Stimulated activated CD4-positive, alpha-beta T cell treated with anti-CD3 and anti-CD28 coated beads, TNF-alpha, amount 100 ng/mL, for 4 hours (primary cell): ENCODE data around the gene AQR.

ENCODE experiments used
- DNase-seq, 3 experiments: peaks; one replicate each; pipeline ENCODE4 v3.0.0-alpha.2; 2020; ENCODE audit warnings: low read depth in 3 of 3

Gene AQR

GRCh38 chr15:34879107-34879506 is 90.4 kb downstream of the AQR start:
- no peak for DNase-seq

GRCh38 chr15:34876640-34877039 is 92.9 kb downstream of the AQR start:
- DNase-seq, result no peak

- DNase-seq, result no peak
These were observed 100.4 kb downstream of the AQR start for GRCh38 chr15:34869110-34869509.

- DNase-seq, result no peak
These were observed 104.0 kb downstream of the AQR start for GRCh38 chr15:34865531-34865930.

GRCh38 chr15:34861214-34861613 is 108.3 kb downstream of the AQR start:
- no peak for DNase-seq

- no peak for DNase-seq
These were observed 113.6 kb downstream of the AQR start for GRCh38 chr15:34855893-34856292.

- DNase-seq, result no peak
These were observed 114.1 kb downstream of the AQR start for GRCh38 chr15:34855413-34855812.

GRCh38 chr15:34854232-34854631 is 115.3 kb downstream of the AQR start:
- DNase-seq, result no peak

GRCh38 chr15:34853001-34853758 is 116.4 kb downstream of the AQR start:
- no peak for DNase-seq

GRCh38 chr15:34851751-34852150 is 117.8 kb downstream of the AQR start:
- no peak for DNase-seq

GRCh38 chr15:34851007-34851406 is 118.5 kb downstream of the AQR start:
- no peak for DNase-seq

GRCh38 chr15:34850121-34850520 is 119.4 kb downstream of the AQR start:
- DNase-seq, result no peak

- no peak for DNase-seq
These were observed 120.1 kb downstream of the AQR start for GRCh38 chr15:34849364-34849959.

GRCh38 chr15:34847598-34847997 is 121.9 kb downstream of the AQR start:
- no peak for DNase-seq

- DNase-seq, result no peak
These were observed 128.2 kb downstream of the AQR start for GRCh38 chr15:34841262-34841725.

GRCh38 chr15:34838282-34838681 is 131.3 kb downstream of the AQR start:
- DNase-seq, result no peak

- DNase-seq, result no peak
These were observed 132.1 kb downstream of the AQR start for GRCh38 chr15:34837246-34838016.

- no peak for DNase-seq
These were observed 141.2 kb downstream of the AQR start for GRCh38 chr15:34828145-34828911.

- no peak for DNase-seq
These were observed 147.7 kb downstream of the AQR start for GRCh38 chr15:34821831-34822230.

- DNase-seq, result no peak
These were observed 149.4 kb downstream of the AQR start for GRCh38 chr15:34820110-34820509.

GRCh38 chr15:34818526-34818925 is 151.0 kb downstream of the AQR start:
- DNase-seq, result no peak

GRCh38 chr15:34815836-34816235 is 153.7 kb downstream of the AQR start:
- no peak for DNase-seq
